ENCODE data around the gene CBFA2T2.

Gene CBFA2T2

GRCh38 chr20:33656010-33656782, 166.3 kb downstream of the CBFA2T2 start:
- no peak for DNase-seq

- no peak for DNase-seq
These were observed 167.1 kb downstream of the CBFA2T2 start for GRCh38 chr20:33656783-33657703.

GRCh38 chr20:33657704-33658095, 167.8 kb downstream of the CBFA2T2 start:
- no peak for DNase-seq

DNA sequence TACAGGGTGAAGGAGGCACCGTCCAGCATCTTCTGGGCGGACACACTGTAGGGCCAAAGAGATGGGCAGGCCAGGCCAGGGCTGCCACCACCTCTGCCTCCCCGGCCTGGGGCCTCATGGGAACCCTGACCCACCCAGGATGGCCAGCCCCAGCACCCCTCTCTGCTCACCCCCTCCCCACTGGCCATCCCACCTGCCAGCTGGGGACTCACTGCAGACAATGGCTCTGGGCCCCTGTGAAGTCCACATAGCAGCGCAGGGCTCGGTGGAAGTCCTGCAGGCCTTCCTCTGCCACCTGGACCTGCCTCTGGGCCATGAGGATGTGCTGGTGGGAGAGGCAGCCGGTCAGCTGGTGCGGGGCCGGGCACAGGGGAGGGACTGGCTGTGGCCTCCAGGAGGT, 168.6 kb downstream of the CBFA2T2 start:
- no peak for DNase-seq

DNA sequence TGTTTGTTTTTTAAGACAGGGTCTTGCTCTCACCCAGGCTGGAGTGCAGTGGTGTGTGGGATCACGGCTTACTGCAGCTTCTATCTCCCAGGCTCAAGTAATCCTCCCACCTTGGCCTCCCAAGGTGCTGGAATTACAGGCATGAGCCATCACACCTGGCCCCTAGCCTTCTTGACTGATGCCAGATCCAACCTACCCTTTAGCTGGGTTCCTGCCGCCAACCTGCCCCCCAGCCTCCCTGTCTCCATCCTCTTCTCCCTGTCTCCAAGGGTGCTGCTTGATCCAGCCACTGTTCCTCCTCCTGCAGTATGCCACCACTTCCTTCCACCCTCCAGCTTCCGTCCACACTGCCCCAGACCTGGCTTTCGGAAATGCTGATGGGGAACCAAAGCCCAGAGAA, 169.0 kb downstream of the CBFA2T2 start:
- no peak for DNase-seq

DNA sequence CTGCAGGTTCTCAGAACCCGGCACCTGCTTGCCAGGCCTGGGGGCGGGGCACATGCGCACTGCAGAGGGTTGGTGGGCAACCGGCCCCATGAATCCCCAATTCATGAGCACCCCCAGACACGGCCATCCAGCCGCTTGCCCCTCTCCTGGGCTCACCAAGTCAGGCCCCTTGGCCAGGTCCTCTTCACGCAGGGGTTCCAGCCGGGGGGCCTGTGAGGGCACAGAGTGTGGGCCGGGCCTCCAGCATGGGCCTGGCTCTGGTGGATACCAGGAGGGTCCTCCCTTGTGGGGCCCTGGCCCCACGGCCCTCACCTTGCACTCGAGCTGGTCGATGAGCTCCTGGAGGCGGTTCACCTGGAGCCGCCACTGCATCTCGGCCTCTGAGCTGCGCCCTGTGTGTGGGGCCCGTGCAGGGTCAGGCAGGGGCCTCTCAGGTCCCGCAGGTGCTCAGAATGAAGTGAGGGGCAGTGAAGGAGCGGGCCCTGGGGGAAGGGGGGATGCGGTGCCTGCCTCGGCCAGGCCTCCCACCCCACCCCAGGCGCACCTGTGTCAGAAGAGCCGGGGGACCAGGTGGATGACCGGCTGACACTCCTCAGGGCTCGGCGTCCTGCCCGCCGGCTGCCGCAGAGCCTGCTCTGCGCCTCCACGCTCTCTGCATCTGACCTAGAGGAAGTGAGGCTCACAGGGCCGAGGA, 169.6 kb downstream of the CBFA2T2 start:
- no peak for DNase-seq

DNA sequence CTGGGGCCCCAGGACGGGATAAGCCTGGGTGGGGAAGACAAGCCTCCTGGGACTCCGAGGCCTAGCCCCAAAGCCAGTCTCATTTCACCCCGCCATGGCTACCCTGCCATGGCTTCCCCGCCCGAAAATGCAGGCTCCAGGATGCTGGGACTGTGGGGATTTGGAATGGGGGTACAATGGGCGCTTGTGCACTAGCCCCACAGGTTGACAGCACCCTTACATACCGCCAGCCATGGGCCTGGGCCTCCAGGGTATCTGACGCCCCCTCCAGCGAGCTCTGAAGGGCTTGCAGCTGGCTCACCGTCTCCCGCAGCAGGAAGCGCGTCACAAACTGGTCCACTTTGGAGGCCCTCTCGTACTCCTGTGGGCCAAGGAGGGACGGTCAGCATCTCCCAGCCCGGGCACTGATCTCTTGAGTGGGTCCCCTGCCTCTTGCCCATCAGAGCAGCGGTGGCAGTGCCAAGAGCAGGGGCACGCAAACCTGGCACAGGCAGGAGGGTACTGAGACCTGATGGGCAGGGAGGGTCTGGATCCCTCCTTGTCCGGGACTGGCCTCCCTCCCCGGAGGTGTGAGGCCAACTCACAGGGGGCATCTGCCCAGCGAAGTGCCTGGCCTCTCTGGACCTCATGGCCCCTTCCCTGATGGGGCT, 170.3 kb downstream of the CBFA2T2 start:
- DNase-seq, result no peak

DNA sequence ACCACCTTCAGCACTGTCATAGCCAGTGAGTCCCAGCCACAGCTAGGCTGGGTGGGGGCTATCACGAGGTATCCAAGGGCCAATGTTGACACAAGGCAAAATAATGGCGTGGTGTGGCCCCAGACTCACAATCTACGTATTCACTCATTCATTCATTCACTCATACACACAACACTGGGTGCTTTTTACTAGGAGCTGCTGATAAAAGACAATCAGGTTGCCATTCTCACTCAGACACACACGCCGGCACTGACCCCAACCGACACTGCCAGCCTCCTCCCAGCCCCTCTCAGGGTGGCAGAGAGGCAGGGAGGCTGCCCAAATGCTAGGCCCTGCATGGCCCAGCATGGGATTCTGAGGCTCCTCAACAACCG, 170.8 kb downstream of the CBFA2T2 start:
- DNase-seq, result no peak

DNA sequence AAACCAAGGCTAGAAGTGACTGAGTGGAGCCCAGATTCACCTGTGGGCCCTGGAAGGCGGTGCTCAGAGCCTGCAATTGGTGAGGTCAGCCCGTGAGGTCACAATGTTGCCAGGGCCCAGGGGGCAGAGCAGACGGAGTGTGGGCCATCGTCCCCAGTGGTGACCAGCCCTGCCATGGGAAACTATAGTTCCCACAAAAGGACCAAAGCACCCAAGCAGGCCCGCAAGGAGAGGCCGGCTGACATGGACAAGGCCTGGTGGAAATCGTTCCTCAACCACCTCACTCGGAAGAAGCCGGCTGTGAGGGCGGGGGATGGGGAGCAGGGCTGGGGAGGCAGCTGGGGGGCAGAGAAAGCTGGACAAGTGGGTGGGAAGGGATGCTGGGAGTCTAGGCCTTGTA, 172.3 kb downstream of the CBFA2T2 start, which contains the start of gene C20orf144:
TSS of gene C20orf144 (plus strand) at position 156 of the 400 bp plus-strand sequence. CDS start at position 175, 19 bp downstream.
- DNase-seq, result no peak

DNA sequence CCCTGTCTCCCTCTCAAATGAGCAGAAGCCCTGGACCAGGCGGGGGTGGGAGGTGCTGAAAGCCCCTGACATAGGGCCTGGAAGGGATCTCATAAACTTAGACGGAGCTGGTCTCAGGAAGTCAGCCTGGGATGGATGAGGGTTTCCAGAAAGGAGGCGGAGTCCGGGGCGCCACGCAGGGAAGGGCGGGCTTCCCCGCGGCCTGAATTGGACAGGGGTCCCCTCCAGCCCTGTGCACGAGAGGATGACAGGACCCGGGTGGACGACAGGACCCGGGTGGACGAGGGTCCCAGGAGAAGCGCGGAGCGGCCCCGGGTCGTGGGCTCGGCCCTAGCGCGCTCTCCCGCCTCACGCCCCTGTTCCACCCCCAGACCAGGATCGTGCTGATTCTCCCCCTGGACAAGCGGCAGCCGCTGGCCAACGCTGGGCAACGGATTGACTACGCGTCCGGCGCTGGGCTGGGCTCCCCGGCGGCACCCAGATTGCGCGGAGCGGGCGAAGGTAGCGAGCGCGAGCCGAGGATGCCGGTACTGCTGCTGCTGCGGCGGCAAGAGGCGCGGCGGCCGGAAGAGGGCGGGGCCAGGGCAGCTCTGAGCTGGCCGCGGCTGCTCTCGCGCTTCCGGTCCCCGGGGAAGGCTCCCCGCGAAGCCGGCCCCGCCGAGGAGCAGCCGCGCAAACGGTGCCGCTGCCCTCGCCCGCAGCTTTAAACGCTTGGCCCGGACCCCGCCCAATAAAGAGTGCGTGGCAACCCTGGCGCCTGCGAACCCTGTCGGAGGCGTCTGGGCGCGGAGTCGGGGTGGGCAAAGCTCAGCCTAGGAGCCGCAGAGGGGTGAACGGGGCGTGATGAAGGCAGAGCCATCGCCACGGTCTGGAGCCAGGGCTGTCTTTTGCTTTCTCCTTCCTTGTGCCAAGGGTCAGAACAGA, 173.5 kb downstream of the CBFA2T2 start:
- peak; percentile 88 for DNase-seq

DNA sequence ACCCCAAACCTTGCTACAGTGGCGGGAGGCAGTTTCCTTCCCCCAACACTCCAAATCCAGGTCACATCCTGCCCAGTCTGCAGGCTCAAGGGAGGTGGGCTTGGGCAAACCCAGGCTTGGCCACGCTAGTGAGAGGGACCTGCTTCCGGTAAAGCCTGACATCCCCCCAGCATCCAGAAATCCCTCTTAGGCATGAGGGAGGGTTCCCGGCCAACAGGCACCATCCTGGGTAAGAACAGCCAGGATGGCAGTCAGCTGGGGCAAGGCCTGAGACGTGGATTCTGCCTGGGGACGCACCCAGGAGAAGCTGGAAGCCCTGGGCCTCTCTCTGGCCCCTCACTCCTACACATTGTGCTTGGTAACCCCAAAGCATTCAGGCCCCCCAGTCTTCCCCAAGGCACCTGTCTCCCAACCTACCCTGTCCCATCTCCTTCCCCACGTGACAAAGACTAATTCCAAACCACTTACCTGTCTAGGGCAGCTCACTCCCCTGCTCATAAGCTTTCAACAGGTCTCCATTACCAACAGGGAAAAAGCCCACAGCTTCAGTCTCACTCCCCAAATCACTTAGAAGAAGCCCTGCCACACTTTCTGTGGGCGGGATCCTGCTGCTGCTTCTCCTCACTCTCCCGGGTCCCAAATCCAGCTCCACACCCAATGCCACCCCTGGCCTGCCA, 174.3 kb downstream of the CBFA2T2 start:
- no peak for DNase-seq

GRCh38 chr20:33664762-33665144, 174.9 kb downstream of the CBFA2T2 start:
- DNase-seq, result no peak

DNA sequence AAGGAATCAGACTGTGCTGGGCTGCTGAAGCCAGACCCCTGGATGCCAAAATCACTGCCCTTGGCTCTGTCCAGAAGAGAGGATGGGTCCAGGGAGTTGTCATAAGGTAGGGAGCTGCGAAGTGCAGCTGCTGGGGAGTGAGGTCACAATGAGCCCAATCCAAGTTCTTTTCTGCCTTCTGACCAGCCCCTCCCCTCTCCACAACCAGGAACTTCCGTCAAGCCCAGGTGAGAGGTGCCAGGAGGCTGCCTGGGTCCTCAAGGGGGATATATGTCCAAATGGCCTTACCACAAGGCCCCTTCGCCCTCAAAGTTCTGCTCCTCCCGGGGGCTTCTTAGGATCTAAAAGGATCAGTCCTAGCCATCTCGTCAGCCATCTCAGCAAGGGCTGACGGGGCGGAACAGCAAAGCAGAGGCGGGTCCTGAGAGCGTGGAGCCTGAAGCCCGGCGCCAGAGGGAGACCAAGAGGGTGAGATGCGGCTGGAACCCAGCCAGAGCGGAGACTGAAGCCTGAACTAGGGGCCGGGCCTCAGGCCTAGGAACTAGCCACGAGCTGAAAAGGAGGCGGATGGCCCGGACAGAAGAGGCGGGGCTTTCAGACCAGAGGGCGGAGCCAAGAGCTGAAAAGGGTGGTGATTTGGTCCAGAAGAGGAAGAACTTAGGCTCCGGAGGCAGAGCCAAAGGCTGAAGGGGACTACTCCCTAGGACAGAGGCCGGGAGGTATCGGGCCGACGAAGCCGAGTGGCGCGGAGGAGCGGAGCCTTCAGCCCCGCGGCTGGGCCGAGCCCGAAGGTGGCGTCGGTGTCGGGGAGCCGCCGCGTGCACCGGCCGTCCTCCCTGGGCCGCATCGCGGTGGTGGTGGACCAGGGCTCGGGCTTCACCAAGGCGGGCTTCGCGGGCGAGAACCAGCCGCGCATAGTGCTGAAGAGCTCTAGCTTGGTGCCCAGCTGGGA, 176.7 kb downstream of the CBFA2T2 start, which contains the start of gene ACTL10:
TSS of gene ACTL10 (plus strand) at position 651 of the 952 bp plus-strand sequence. CDS start 555 bp downstream, outside the sequence.
- peak; percentile 96 for DNase-seq

- DNase-seq, result peak; percentile 56
These were observed 177.4 kb downstream of the CBFA2T2 start for GRCh38 chr20:33667245-33667675.

- DNase-seq, result peak; percentile 85
These were observed 178.0 kb downstream of the CBFA2T2 start for GRCh38 chr20:33667676-33668465.

GRCh38 chr20:33668466-33669155, 178.7 kb downstream of the CBFA2T2 start:
- no peak for DNase-seq

- no peak for DNase-seq
These were observed 179.3 kb downstream of the CBFA2T2 start for GRCh38 chr20:33669224-33669623.

Measured in activated CD4-positive, alpha-beta T cell treated with anti-CD3 and anti-CD28 coated beads, Interleukin-2, amount 50 U/mL, for 16 hours (primary cell).